Hepatocyte (in vitro differentiated cells): Measurements from ENCODE around the gene FLOT1. TPM values are rescaled to one million over a fixed set of nuclear protein-coding genes. Genes with fewer than 3 reads are reported as not detected.
A peak's percentile ranks its signal among the peaks of the same experiment; 100 is the strongest.
"Not testable (repeated sequence)": the region's sequence is repeated elsewhere in the genome, so short reads cannot be mapped to it uniquely, and the experiment has no call there.

Source experiments
- DNase-seq: peaks from one replicate; pipeline ENCODE4 v3.0.0-alpha.2; 2016; ENCODE audit warnings: low spot score
- H2AFZ ChIP-seq: fragments of 200-600 bp; sonication (generic); 2 replicates; pipeline ENCODE4 v1.6.0; 2016; ENCODE audit warnings: antibody characterized with exemption, mild to moderate bottlenecking
- H3K27ac ChIP-seq: fragments of 200-600 bp; sonication (generic); 2 replicates; pipeline ENCODE4 v1.5.1; 2016; ENCODE audit warnings: mild to moderate bottlenecking
- H3K27me3 ChIP-seq: fragments of 200-600 bp; sonication (generic); 2 replicates; pipeline ENCODE4 v1.6.1; 2016
- H3K36me3 ChIP-seq: fragments of 200-600 bp; sonication (generic); replicated peaks from 2 replicates; pipeline ENCODE4 v1.5.1; 2016; ENCODE audit warnings: low read depth; ENCODE audit not compliant: insufficient read depth
- H3K4me1 ChIP-seq: fragments of 200-600 bp; sonication (generic); 2 replicates; pipeline ENCODE4 v1.5.1; 2016; ENCODE audit warnings: mild to moderate bottlenecking, moderate library complexity; ENCODE audit not compliant: insufficient read depth
- H3K4me2 ChIP-seq: fragments of 200-600 bp; sonication (generic); 2 replicates; pipeline ENCODE4 v1.6.0; 2016
- H3K4me3 ChIP-seq: fragments of 200-600 bp; sonication (generic); 2 replicates; pipeline ENCODE4 v1.5.1; 2016; ENCODE audit warnings: mild to moderate bottlenecking
- H3K79me2 ChIP-seq: fragments of 200-600 bp; sonication (generic); 2 replicates; pipeline ENCODE4 v1.6.0; 2017; ENCODE audit warnings: mild to moderate bottlenecking
- H3K9me2 ChIP-seq: fragments of 200-600 bp; sonication (generic); replicated peaks from 2 replicates; pipeline ENCODE4 v1.6.0; 2017; ENCODE audit warnings: mild to moderate bottlenecking; ENCODE audit not compliant: insufficient read depth
- H3K9me3 ChIP-seq: fragments of 200-600 bp; sonication (generic); 2 replicates; pipeline ENCODE4 v1.5.1; 2016; ENCODE audit warnings: low read depth, mild to moderate bottlenecking
- H4K20me1 ChIP-seq: fragments of 200-600 bp; sonication (generic); 2 replicates; pipeline ENCODE4 v1.6.0; 2016; ENCODE audit warnings: mild to moderate bottlenecking; ENCODE audit not compliant: insufficient read depth, poor library complexity, severe bottlenecking
- CTCF ChIP-seq: fragments of 200-600 bp; sonication (generic); IDR thresholded peaks from 2 replicates; pipeline ENCODE4 v1.5.1; 2016; ENCODE audit warnings: antibody characterized with exemption, mild to moderate bottlenecking; ENCODE audit not compliant: poor library complexity
- EZH2 ChIP-seq: fragments of 200-600 bp; sonication (generic); IDR thresholded peaks from 2 replicates; pipeline ENCODE4 v1.6.1; 2016; ENCODE audit warnings: antibody characterized with exemption, mild to moderate bottlenecking, borderline replicate concordance
- EZH2phosphoT487 ChIP-seq: fragments of 200-600 bp; sonication (generic); IDR thresholded peaks from one replicate; pipeline ENCODE4 v1.6.1; 2018; ENCODE audit warnings: antibody characterized with exemption, mild to moderate bottlenecking, low read depth, moderate library complexity; ENCODE audit not compliant: unreplicated experiment, severe bottlenecking
- WGBS: methylation state at CpG from one replicate; pipeline ENCODE4 v1.1.6; 2016; ENCODE audit warnings: low lambda C conversion rate; ENCODE audit errors: missing lambda C conversion rate; 5-methylcytosine and 5-hydroxymethylcytosine counted together
- polyA plus RNA-seq: library from polyadenylated mRNA; unstranded; fragments of >200 nt; fragmentation: Nextera tagmentation; extraction: Ambion mirVana; gene quantifications from 2 replicates; pipeline ENCODE4 v1.2.1, GENCODE V29; 2016
- total RNA-seq: library from RNA; depleted of rRNA; stranded (reverse); fragments of >200 nt; gene quantifications from 2 replicates; pipeline ENCODE4 v1.2.3, GENCODE V29; 2014

Gene FLOT1
- total and polyA plus RNA-seq, 2 experiments from 2014 or later = 93.5 to 144 TPM

GRCh38 chr6:30760549-30760948 lies 18.1 kb upstream of the FLOT1 start:
- no peaks in the 10 kb centered on the region for H3K27me3 ChIP-seq
- TF ChIP-seq EZH2 = no peak
- no peaks in the 10 kb centered on the region for H4K20me1 ChIP-seq
- no peak overlapping the region for H3K4me2 ChIP-seq
- H3K4me3 ChIP-seq = no peak overlapping the region
- H3K9me2 ChIP-seq = no peaks in the 10 kb centered on the region
- H3K9me3 ChIP-seq = no peaks in the 10 kb centered on the region
- peak overlapping the region; percentile 68 for H3K27ac ChIP-seq
- H3K4me1 ChIP-seq = peaks cover 20% of the 10 kb centered on the region
- H3K36me3 ChIP-seq = no peaks in the 10 kb centered on the region
- WGBS = 93% methylated on average over 8 of the region's 8 CpGs
- H2AFZ ChIP-seq = no peak overlapping the region
- H3K79me2 ChIP-seq = no peaks in the 10 kb centered on the region
- DNase-seq = no peak

- H3K27ac ChIP-seq = peak overlapping the region; percentile 68
These were observed 17.2 kb upstream of the FLOT1 start for GRCh38 chr6:30759575-30760239.

GRCh38 chr6:30757261-30757904 lies 14.9 kb upstream of the FLOT1 start:
- no peak overlapping the region for H3K4me3 ChIP-seq
- H3K4me2 ChIP-seq = no peak overlapping the region
- no peaks in the 10 kb centered on the region for H3K27me3 ChIP-seq
- 95% methylated on average over 1 of the region's 1 CpG for WGBS
- H3K9me2 ChIP-seq = no peaks in the 10 kb centered on the region
- no peaks in the 10 kb centered on the region for H3K36me3 ChIP-seq
- no peak for DNase-seq
- H3K79me2 ChIP-seq = no peaks in the 10 kb centered on the region
- H2AFZ ChIP-seq = no peak overlapping the region
- H4K20me1 ChIP-seq = no peaks in the 10 kb centered on the region
- H3K4me1 ChIP-seq = peaks cover 7% of the 10 kb centered on the region
- no peak overlapping the region for H3K27ac ChIP-seq
- H3K9me3 ChIP-seq = no peaks in the 10 kb centered on the region
- TF ChIP-seq EZH2 (no peak), CTCF (no peak), EZH2phosphoT487 (no peak)

More at GRCh38 chr6:30759575-30760239, 17.2 kb upstream of the FLOT1 start:
- Histone ChIP-seq H3K27me3 (no peaks in the 10 kb centered on the region), H2AFZ (no peak overlapping the region), H3K4me2 (no peak overlapping the region), H3K4me3 (no peak overlapping the region), H3K36me3 (no peaks in the 10 kb centered on the region), H3K4me1 (peaks cover 16% of the 10 kb centered on the region), H3K79me2 (no peaks in the 10 kb centered on the region), H3K9me2 (no peaks in the 10 kb centered on the region), H3K9me3 (no peaks in the 10 kb centered on the region), H4K20me1 (no peaks in the 10 kb centered on the region)
- 80% methylated on average over 10 of the region's 10 CpGs for WGBS
- DNase-seq = peak; percentile 70
- TF ChIP-seq EZH2phosphoT487 (no peak), EZH2 (no peak), CTCF (no peak)

- WGBS = 97% methylated on average over 7 of the region's 7 CpGs
- not testable (repeated sequence) for H3K27me3 ChIP-seq, H3K9me2 ChIP-seq, H3K79me2 ChIP-seq, H3K4me2 ChIP-seq, DNase-seq, H3K36me3 ChIP-seq, H3K27ac ChIP-seq, H3K4me3 ChIP-seq, H4K20me1 ChIP-seq, H2AFZ ChIP-seq, H3K9me3 ChIP-seq
- peaks cover 15% of the 10 kb centered on the region for H3K4me1 ChIP-seq
These were observed 14.0 kb upstream of the FLOT1 start for GRCh38 chr6:30756405-30757003.
